Esophagus squamous epithelium (tissue), 4 donors: ENCODE data around the gene ADGRV1.

Experiments
- POLR2A ChIP-seq, 4 donors: fragments of 450-650 bp; IDR thresholded peaks; one replicate each; pipeline ENCODE4 v1.6.1; 2017; ENCODE audit warnings: antibody characterized with exemption in 4 of 4, mild to moderate bottlenecking in 4 of 4, moderate library complexity in 3 of 4
- TF ChIP-seq, protein P1 (sequence below), 6 experiments: fragments of 450-650 bp in 4 of 6; fragments of 200-600 bp in 2 of 6; sonication (generic) in 2 of 6; IDR thresholded peaks; one replicate each; pipeline ENCODE4 v1.5.1; 2016 to 2019; ENCODE audit warnings: antibody characterized with exemption in 6 of 6, mild to moderate bottlenecking in 4 of 6, moderate library complexity in 4 of 6

DNA sequence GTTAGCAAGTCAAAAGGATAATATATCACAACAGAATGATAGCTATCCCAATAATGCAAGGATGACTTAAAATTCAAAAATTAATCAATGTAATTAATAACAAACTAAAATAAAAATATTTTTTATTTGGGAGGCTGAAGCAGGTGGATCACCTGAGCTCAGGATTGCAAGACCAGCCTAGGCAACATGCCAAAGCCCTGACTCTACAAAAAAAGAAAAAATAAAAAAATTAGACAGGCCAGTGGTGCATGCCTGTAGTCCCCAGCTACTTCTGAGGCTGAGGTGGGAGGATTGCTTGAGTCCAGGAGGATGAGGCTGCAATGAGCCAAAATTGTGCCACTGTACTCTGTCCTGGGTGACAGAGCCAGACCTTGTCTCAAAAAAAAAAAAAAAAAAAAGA is 399.3 kb downstream of the ADGRV1 start:
- no peak for TF ChIP-seq POLR2A (IDR thresholded peaks at IDR 0.05)
- TF ChIP-seq, protein P1, sequence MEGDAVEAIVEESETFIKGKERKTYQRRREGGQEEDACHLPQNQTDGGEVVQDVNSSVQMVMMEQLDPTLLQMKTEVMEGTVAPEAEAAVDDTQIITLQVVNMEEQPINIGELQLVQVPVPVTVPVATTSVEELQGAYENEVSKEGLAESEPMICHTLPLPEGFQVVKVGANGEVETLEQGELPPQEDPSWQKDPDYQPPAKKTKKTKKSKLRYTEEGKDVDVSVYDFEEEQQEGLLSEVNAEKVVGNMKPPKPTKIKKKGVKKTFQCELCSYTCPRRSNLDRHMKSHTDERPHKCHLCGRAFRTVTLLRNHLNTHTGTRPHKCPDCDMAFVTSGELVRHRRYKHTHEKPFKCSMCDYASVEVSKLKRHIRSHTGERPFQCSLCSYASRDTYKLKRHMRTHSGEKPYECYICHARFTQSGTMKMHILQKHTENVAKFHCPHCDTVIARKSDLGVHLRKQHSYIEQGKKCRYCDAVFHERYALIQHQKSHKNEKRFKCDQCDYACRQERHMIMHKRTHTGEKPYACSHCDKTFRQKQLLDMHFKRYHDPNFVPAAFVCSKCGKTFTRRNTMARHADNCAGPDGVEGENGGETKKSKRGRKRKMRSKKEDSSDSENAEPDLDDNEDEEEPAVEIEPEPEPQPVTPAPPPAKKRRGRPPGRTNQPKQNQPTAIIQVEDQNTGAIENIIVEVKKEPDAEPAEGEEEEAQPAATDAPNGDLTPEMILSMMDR (IDR thresholded peaks at IDR 0.05), result no peak
